ENCODE measurements around the gene SLAMF6. TPM values are rescaled to one million over a fixed set of nuclear protein-coding genes. Genes with fewer than 3 reads are reported as not detected.
"Not testable (repeated sequence)": the region's sequence is repeated elsewhere in the genome, so short reads cannot be mapped to it uniquely, and the experiment has no call there.

Gene SLAMF6
- total RNA-seq, 3 donors from 2014 or later (not counting 1 experiment from before 2014, with no cell fraction given) = 66.7 to 88.2 (median 68.1) TPM

- no peak for ATAC-seq
- peak overlapping the region; percentile 14 to 45 for H3K27ac Mint-ChIP-seq
These were observed 37.8 kb upstream of the SLAMF6 start for GRCh38 chr1:160560806-160561205.

GRCh38 chr1:160560045-160560705, 37.1 kb upstream of the SLAMF6 start:
- H3K9me3 ChIP-seq (ENCODE audit: control insufficient read depth, insufficient read depth, low read length) = no peaks in the 10 kb centered on the region
- H3K36me3 Mint-ChIP-seq = peaks cover 25% of the 10 kb centered on the region
- H3K36me3 ChIP-seq (ENCODE audit: control insufficient read depth, insufficient read depth, low read length) = no peaks in the 10 kb centered on the region
- H3K4me3 ChIP-seq (ENCODE audit: low read length) = no peak overlapping the region
- WGBS (ENCODE audit: insufficient coverage) = 67% methylated on average over 4 of the region's 4 CpGs
- H3K27me3 Mint-ChIP-seq (ENCODE audit: low read depth in 2 of 2) = no peaks in the 10 kb centered on the region
- peaks cover 44 to 46% of the 10 kb centered on the region in 2 donors for H3K4me1 Mint-ChIP-seq
- ATAC-seq = no peak
- peak overlapping the region; percentile 18 for H3K4me3 Mint-ChIP-seq
- DNase-seq = peak in 1 of 2 donors; percentile 52
- no peaks in the 10 kb centered on the region for H3K27me3 ChIP-seq (ENCODE audit: control insufficient read depth, insufficient read depth, low read length)
- peak overlapping the region; percentile 68 to 73 for H3K27ac Mint-ChIP-seq
- H3K9me3 Mint-ChIP-seq = peaks cover 2 to 5% of the 10 kb centered on the region in 2 donors
- H3K4me1 ChIP-seq (ENCODE audit: control insufficient read depth, insufficient read depth, low read length) = peaks cover 13% of the 10 kb centered on the region
- intact Hi-C loops (cut with micrococcal nuclease) = loop anchor here (10.0 kb wide), 1 partner anchor 45 kb away; no protein-coding TSS in a partner anchor
- peak overlapping the region; percentile 11 for H3K27ac ChIP-seq (ENCODE audit: low read length)
- TF ChIP-seq CTCF (IDR thresholded peaks at IDR 0.05) = no peak

More at GRCh38 chr1:160560806-160561205, 37.8 kb upstream of the SLAMF6 start:
- no peak for TF ChIP-seq CTCF (IDR thresholded peaks at IDR 0.05)
- Histone ChIP-seq H3K36me3 (ENCODE audit: control insufficient read depth, insufficient read depth, low read length) (no peaks in the 10 kb centered on the region), H3K4me1 (ENCODE audit: control insufficient read depth, insufficient read depth, low read length) (peaks cover 13% of the 10 kb centered on the region), H3K27ac (ENCODE audit: low read length) (no peak overlapping the region), H3K27me3 (ENCODE audit: control insufficient read depth, insufficient read depth, low read length) (no peaks in the 10 kb centered on the region), H3K4me3 (ENCODE audit: low read length) (no peak overlapping the region), H3K9me3 (ENCODE audit: control insufficient read depth, insufficient read depth, low read length) (no peaks in the 10 kb centered on the region)
- Mint-ChIP-seq H3K36me3 (peaks cover 25% of the 10 kb centered on the region), H3K27me3 (ENCODE audit: low read depth in 2 of 2) (no peaks in the 10 kb centered on the region), H3K4me1 (peaks cover 48 to 50% of the 10 kb centered on the region in 2 donors), H3K9me3 (peaks cover 2 to 5% of the 10 kb centered on the region in 2 donors), H3K4me3 (peak overlapping the region; percentile 32)
- intact Hi-C loops (cut with micrococcal nuclease) = loop anchor here (10.0 kb wide), 1 partner anchor 46 kb away; no protein-coding TSS in a partner anchor
- no peak for DNase-seq

- H3K9me3 Mint-ChIP-seq; H3K36me3 ChIP-seq (ENCODE audit: control insufficient read depth, insufficient read depth, low read length); H3K4me3 ChIP-seq (ENCODE audit: low read length); H3K27me3 Mint-ChIP-seq (ENCODE audit: low read depth in 2 of 2); H3K27me3 ChIP-seq (ENCODE audit: control insufficient read depth, insufficient read depth, low read length); H3K9me3 ChIP-seq (ENCODE audit: control insufficient read depth, insufficient read depth, low read length); intact Hi-C loops (cut with micrococcal nuclease): not testable (repeated sequence)
- Histone ChIP-seq H3K4me1 (ENCODE audit: control insufficient read depth, insufficient read depth, low read length) (peaks cover 13% of the 10 kb centered on the region), H3K27ac (ENCODE audit: low read length) (peak overlapping the region; percentile 64)
- WGBS (ENCODE audit: insufficient coverage) = 60% methylated on average over 3 of the region's 3 CpGs
- peaks cover 25% of the 10 kb centered on the region for H3K36me3 Mint-ChIP-seq
- peak overlapping the region; percentile 32 for H3K4me3 Mint-ChIP-seq
- H3K4me1 Mint-ChIP-seq = peaks cover 37 to 40% of the 10 kb centered on the region in 2 donors
- peak overlapping the region; percentile 68 to 73 for H3K27ac Mint-ChIP-seq
- DNase-seq (peak in 1 of 2 donors; percentile 44), ATAC-seq (peak; percentile 46 to 68 (median 63))
These were observed 36.4 kb upstream of the SLAMF6 start for GRCh38 chr1:160559437-160559836.

- peak in 1 of 3 donors; percentile 5 for ATAC-seq
- Mint-ChIP-seq H3K4me3 (peak overlapping the region; percentile 78), H3K36me3 (peaks cover 25% of the 10 kb centered on the region), H3K27ac (peak overlapping the region; percentile 68 to 73), H3K27me3 (ENCODE audit: low read depth in 2 of 2) (no peaks in the 10 kb centered on the region), H3K9me3 (peaks cover 2 to 5% of the 10 kb centered on the region in 2 donors), H3K4me1 (peaks cover 35 to 38% of the 10 kb centered on the region in 2 donors)
- Histone ChIP-seq H3K27me3 (ENCODE audit: control insufficient read depth, insufficient read depth, low read length) (no peaks in the 10 kb centered on the region), H3K27ac (ENCODE audit: low read length) (peak overlapping the region; percentile 64), H3K36me3 (ENCODE audit: control insufficient read depth, insufficient read depth, low read length) (no peaks in the 10 kb centered on the region), H3K9me3 (ENCODE audit: control insufficient read depth, insufficient read depth, low read length) (no peaks in the 10 kb centered on the region), H3K4me3 (ENCODE audit: low read length) (no peak overlapping the region), H3K4me1 (ENCODE audit: control insufficient read depth, insufficient read depth, low read length) (peaks cover 13% of the 10 kb centered on the region)
- no peak for TF ChIP-seq CTCF (IDR thresholded peaks at IDR 0.05)
- peak in 1 of 2 donors; percentile 57 for DNase-seq
- 48% methylated on average over 4 of the region's 4 CpGs for WGBS (ENCODE audit: insufficient coverage)
- intact Hi-C loops (cut with micrococcal nuclease) = no loop called here
These were observed 35.8 kb upstream of the SLAMF6 start for GRCh38 chr1:160558660-160559380.

All from natural killer cell (primary cell).